ENCODE measurements around the gene BHLHE40. TPM values are rescaled to one million over a fixed set of nuclear protein-coding genes. Genes with fewer than 3 reads are reported as not detected.
A peak's percentile ranks its signal among the peaks of the same experiment; 100 is the strongest.

The BHLHE40 gene
- total RNA-seq, 3 donors from 2014 or later, result 13.8 to 177 (median 135) TPM

DNA sequence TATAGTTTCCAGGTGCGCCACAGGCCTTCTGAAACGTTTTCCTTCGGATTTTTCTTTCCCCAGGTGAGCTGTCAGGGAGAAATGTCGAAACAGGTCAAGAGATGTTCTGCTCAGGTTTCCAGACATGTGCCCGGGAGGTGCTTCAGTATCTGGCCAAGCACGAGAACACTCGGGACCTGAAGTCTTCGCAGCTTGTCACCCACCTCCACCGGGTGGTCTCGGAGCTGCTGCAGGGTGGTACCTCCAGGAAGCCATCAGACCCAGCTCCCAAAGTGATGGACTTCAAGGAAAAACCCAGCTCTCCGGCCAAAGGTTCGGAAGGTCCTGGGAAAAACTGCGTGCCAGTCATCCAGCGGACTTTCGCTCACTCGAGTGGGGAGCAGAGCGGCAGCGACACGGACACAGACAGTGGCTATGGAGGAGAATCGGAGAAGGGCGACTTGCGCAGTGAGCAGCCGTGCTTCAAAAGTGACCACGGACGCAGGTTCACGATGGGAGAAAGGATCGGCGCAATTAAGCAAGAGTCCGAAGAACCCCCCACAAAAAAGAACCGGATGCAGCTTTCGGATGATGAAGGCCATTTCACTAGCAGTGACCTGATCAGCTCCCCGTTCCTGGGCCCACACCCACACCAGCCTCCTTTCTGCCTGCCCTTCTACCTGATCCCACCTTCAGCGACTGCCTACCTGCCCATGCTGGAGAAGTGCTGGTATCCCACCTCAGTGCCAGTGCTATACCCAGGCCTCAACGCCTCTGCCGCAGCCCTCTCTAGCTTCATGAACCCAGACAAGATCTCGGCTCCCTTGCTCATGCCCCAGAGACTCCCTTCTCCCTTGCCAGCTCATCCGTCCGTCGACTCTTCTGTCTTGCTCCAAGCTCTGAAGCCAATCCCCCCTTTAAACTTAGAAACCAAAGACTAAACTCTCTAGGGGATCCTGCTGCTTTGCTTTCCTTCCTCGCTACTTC is 3.8 kb downstream of the BHLHE40 start:
- TF ChIP-seq POLR2AphosphoS5 (IDR thresholded peaks at IDR 0.05), result peak in 1 of 3 donors; percentile 14
- TF ChIP-seq POLR2A (IDR thresholded peaks at IDR 0.05), result no peak
- TF ChIP-seq CTCF (IDR thresholded peaks at IDR 0.05), result no peak
- H3K36me3 ChIP-seq, result no peaks in the 10 kb centered on the region
- H3K9me3 ChIP-seq, result no peaks in the 10 kb centered on the region
- intact Hi-C loops (cut with DNase I; ENCODE audit: low total_unique reads), result no loop called here
- H3K4me1 ChIP-seq, result peaks cover 23 to 42% of the 10 kb centered on the region in 2 donors
- H3K4me3 ChIP-seq, result peak overlapping the region; percentile 25 to 95 (median 82)
- DNase-seq (ENCODE audit: low spot score in 2 of 2), result no peak
- H3K27ac ChIP-seq, result peak overlapping the region; percentile 95 to 100
- no peaks in the 10 kb centered on the region for H3K27me3 ChIP-seq

- intact Hi-C loops (cut with DNase I; ENCODE audit: low total_unique reads), result no loop called here
Measured at GRCh38 chr3:4983739-4984510, 4.7 kb downstream of the BHLHE40 start.

DNA sequence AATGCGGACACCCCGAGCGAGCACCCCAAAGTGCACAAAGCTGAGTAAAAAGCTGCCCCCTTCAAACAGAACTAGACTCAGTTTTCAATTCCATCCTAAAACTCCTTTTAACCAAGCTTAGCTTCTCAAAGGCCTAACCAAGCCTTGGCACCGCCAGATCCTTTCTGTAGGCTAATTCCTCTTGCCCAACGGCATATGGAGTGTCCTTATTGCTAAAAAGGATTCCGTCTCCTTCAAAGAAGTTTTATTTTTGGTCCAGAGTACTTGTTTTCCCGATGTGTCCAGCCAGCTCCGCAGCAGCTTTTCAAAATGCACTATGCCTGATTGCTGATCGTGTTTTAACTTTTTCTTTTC is 5.3 kb downstream of the BHLHE40 start:
- DNase-seq (ENCODE audit: low spot score in 2 of 2), result no peak
- TF ChIP-seq POLR2AphosphoS5 (IDR thresholded peaks at IDR 0.05) (peak in 1 of 3 donors; percentile 4), POLR2A (IDR thresholded peaks at IDR 0.05) (no peak)
- Histone ChIP-seq H3K4me3 (peak overlapping the region; percentile 25 to 95 (median 82)), H3K36me3 (no peaks in the 10 kb centered on the region), H3K27ac (peak overlapping the region; percentile 95 to 100), H3K27me3 (no peaks in the 10 kb centered on the region), H3K4me1 (peaks cover 23 to 42% of the 10 kb centered on the region in 2 donors), H3K9me3 (no peaks in the 10 kb centered on the region)
- intact Hi-C loops (cut with DNase I; ENCODE audit: low total_unique reads), result no loop called here

More at GRCh38 chr3:4983739-4984510, 4.7 kb downstream of the BHLHE40 start:
- H3K4me3 ChIP-seq, result peak overlapping the region; percentile 25 to 95 (median 82)
- H3K27me3 ChIP-seq, result no peaks in the 10 kb centered on the region
- TF ChIP-seq POLR2A (IDR thresholded peaks at IDR 0.05) (no peak), CTCF (IDR thresholded peaks at IDR 0.05) (no peak), POLR2AphosphoS5 (IDR thresholded peaks at IDR 0.05) (peak in 2 of 3 donors; percentile 33 to 55)
- no peaks in the 10 kb centered on the region for H3K9me3 ChIP-seq
- no peaks in the 10 kb centered on the region for H3K36me3 ChIP-seq
- peaks cover 23 to 42% of the 10 kb centered on the region in 2 donors for H3K4me1 ChIP-seq
- peak overlapping the region; percentile 95 to 100 for H3K27ac ChIP-seq
- DNase-seq (ENCODE audit: low spot score in 2 of 2), result no peak

- intact Hi-C loops (cut with DNase I; ENCODE audit: low total_unique reads), result no loop called here
- Histone ChIP-seq H3K4me3 (peak overlapping the region in 1 of 3 donors; percentile 63), H3K27ac (peak overlapping the region; percentile 97 to 100), H3K27me3 (no peaks in the 10 kb centered on the region), H3K36me3 (no peaks in the 10 kb centered on the region), H3K4me1 (peaks cover 23 to 42% of the 10 kb centered on the region in 2 donors), H3K9me3 (no peaks in the 10 kb centered on the region)
- TF ChIP-seq POLR2AphosphoS5 (IDR thresholded peaks at IDR 0.05) (peak; percentile 32 to 61 (median 53)), POLR2A (IDR thresholded peaks at IDR 0.05) (no peak), CTCF (IDR thresholded peaks at IDR 0.05) (peak in 1 of 3 donors; percentile 25)
- peak; percentile 80 to 90 for DNase-seq (ENCODE audit: low spot score in 2 of 2)
Measured at GRCh38 chr3:4985330-4986174, 6.3 kb downstream of the BHLHE40 start.
